Mammary epithelial cell (primary cell): ENCODE measurements around the gene MICU2.

Experiments
- EZH2 ChIP-seq: IDR thresholded peaks from 2 replicates; pipeline ENCODE4 v1.6.1; 2012; ENCODE audit warnings: low read length, inconsistent platforms, borderline replicate concordance
- TF ChIP-seq, protein P1 (sequence below), 2 donors: IDR thresholded peaks in 1 of 2; conservative IDR thresholded peaks in 1 of 2; 2 replicates each; pipeline ENCODE4 v1.5.1; 2011 to 2012; ENCODE audit warnings: inconsistent platforms in 2 of 2, low read length in 2 of 2, mild to moderate bottlenecking in 2 of 2, control low read depth in 1 of 2, low read depth in 1 of 2; ENCODE audit not compliant: insufficient read depth in 1 of 2; ENCODE audit errors: extremely low read depth in 1 of 2

DNA sequence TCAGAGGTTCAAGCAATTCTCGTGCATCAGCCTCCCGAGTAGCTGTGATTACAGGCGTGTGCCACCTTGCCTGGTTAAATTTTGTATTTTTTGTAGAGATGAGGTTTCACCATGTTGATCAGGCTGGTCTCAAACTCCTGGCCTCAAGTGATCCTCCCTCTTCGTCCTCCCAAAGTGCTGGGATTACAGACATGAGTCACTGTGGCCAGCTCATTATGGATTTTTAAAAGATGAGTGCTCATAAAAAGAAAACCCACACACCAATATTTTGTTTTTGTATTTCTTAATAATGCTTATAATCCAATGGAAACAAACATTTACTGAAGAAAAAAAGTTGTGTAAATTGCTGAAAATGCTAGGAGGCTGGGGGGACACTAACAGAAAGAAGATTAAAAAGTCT is 5.0 kb upstream of the MICU2 start:
- TF ChIP-seq, protein P1, sequence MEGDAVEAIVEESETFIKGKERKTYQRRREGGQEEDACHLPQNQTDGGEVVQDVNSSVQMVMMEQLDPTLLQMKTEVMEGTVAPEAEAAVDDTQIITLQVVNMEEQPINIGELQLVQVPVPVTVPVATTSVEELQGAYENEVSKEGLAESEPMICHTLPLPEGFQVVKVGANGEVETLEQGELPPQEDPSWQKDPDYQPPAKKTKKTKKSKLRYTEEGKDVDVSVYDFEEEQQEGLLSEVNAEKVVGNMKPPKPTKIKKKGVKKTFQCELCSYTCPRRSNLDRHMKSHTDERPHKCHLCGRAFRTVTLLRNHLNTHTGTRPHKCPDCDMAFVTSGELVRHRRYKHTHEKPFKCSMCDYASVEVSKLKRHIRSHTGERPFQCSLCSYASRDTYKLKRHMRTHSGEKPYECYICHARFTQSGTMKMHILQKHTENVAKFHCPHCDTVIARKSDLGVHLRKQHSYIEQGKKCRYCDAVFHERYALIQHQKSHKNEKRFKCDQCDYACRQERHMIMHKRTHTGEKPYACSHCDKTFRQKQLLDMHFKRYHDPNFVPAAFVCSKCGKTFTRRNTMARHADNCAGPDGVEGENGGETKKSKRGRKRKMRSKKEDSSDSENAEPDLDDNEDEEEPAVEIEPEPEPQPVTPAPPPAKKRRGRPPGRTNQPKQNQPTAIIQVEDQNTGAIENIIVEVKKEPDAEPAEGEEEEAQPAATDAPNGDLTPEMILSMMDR (conservative IDR thresholded peaks at IDR 0.05 in 1 of 2, IDR thresholded peaks at IDR 0.05 in 1 of 2; ENCODE audit: extremely low read depth in 1 of 2, insufficient read depth in 1 of 2, low read depth in 1 of 2, low read length in 2 of 2), result no peak
- no peak for TF ChIP-seq EZH2
